HCT116 (cell line): ENCODE measurements around the gene PIK3R1. TPM values are rescaled to one million over a fixed set of nuclear protein-coding genes. Genes with fewer than 3 reads are reported as not detected.
"Not testable (repeated sequence)": the region's sequence is repeated elsewhere in the genome, so short reads cannot be mapped to it uniquely, and the experiment has no call there.

Source experiments
- ATAC-seq: fragments of 200-7000 bp; cut with Tn5 transposase; 2 replicates; pipeline ENCODE4 v1.9.1; 2020; ENCODE audit warnings: mild to moderate bottlenecking, moderate library complexity
- BruUV-seq: library from RNA; stranded (reverse); fragments of 400-500 nt; replicated peaks from 2 replicates; lab custom pipeline; 2021; lab: Mats Ljungman, UMichigan
- CTCF ChIA-PET: fragments of 300-600 bp; sonication (Branson Sonifier 250); formaldehyde crosslinking; loops from one replicate; lab custom pipeline; 2021; ENCODE audit warnings: antibody characterized with exemption; lab: Charles Lee
- POLR2A ChIA-PET: fragments of 300-600, 350-600 bp; sonication (Branson Sonifier 250); formaldehyde crosslinking; loops from one replicate; lab custom pipeline; 2021; ENCODE audit warnings: antibody characterized with exemption; lab: Charles Lee
- RAD21 ChIA-PET, 2 experiments: fragments of 300-600 bp; sonication (Branson Sonifier 250); formaldehyde crosslinking; loops; one replicate each; lab custom pipeline; 2023; ENCODE audit warnings: low total read pairs in 2 of 2; ENCODE audit not compliant: uncharacterized antibody in 2 of 2, unreplicated experiment in 2 of 2, low non-redundant PET in 1 of 2; lab: Charles Lee
- DNase-seq: peaks from one replicate; pipeline ENCODE4 v3.0.0-alpha.2; 2010; ENCODE audit warnings: low read depth, low spot score
- H2AFZ ChIP-seq: fragments of 200-600 bp; shearing (Covaris generic), sonication (generic); 2 replicates; pipeline ENCODE4 v1.6.1; 2017; ENCODE audit warnings: low read depth, mixed run types, mixed read lengths, antibody characterized with exemption, low read length; ENCODE audit not compliant: poor library complexity, severe bottlenecking
- H3K27ac ChIP-seq: 2 replicates; pipeline ENCODE4 v1.5.1; 2012; ENCODE audit warnings: low read depth, low read length
- H3K27me3 ChIP-seq: fragments of 200-600 bp; sonication (generic); 2 replicates; pipeline ENCODE4 v1.6.1; 2016; ENCODE audit warnings: mixed run types, low read length, mixed read lengths; ENCODE audit not compliant: insufficient read depth
- H3K36me3 ChIP-seq, 2 experiments: fragments of 200-500 bp in 1 of 2; fragments of 200-600 bp in 1 of 2; sonication (Bioruptor generic) in 1 of 2; sonication (generic) in 1 of 2; 2 replicates each; pipeline versions ENCODE4 v1.5.1 to v1.6.1; 2014 to 2016; ENCODE audit warnings: low read length in 2 of 2, inconsistent platforms in 1 of 2, mixed read lengths in 1 of 2, mixed run types in 1 of 2; ENCODE audit not compliant: insufficient read depth in 2 of 2, control insufficient read depth in 1 of 2
- H3K4me1 ChIP-seq, 2 experiments: fragments of 200-600 bp in 1 of 2; sonication (generic) in 1 of 2; 2 replicates each; pipeline versions ENCODE4 v1.5.1 to v1.6.1; 2012 to 2017; ENCODE audit warnings: low read length in 2 of 2, inconsistent platforms in 1 of 2, mild to moderate bottlenecking in 1 of 2, mixed read lengths in 1 of 2, mixed run types in 1 of 2, moderate library complexity in 1 of 2; ENCODE audit not compliant: insufficient read depth in 2 of 2, control insufficient read depth in 1 of 2
- H3K4me2 ChIP-seq: fragments of 200-600 bp; sonication (generic); 2 replicates; pipeline ENCODE4 v1.6.1; 2017; ENCODE audit warnings: mixed run types, low read length, mixed read lengths
- H3K4me3 ChIP-seq, 2 experiments: fragments of 200-600 bp in 1 of 2; sonication (generic) in 1 of 2; replicated peaks in 1 of 2; 2 replicates each; pipeline ENCODE4 v1.5.1; 2011 to 2016; ENCODE audit warnings: low read length in 2 of 2, control low read depth in 1 of 2, low read depth in 1 of 2, mild to moderate bottlenecking in 1 of 2, mixed read lengths in 1 of 2, mixed run types in 1 of 2
- H3K79me2 ChIP-seq: fragments of 200-600 bp; sonication (generic); 2 replicates; pipeline ENCODE4 v1.6.1; 2017; ENCODE audit warnings: mild to moderate bottlenecking, mixed run types, low read length, moderate library complexity, mixed read lengths; ENCODE audit not compliant: insufficient read depth
- H3K9ac ChIP-seq: fragments of 200-600 bp; sonication (generic); 2 replicates; pipeline ENCODE4 v1.6.1; 2016; ENCODE audit warnings: low read length, mixed read lengths
- H3K9me2 ChIP-seq: fragments of 200-600 bp; sonication (generic), shearing (Covaris generic); 2 replicates; pipeline ENCODE4 v1.6.1; 2017; ENCODE audit warnings: mixed run types, mild to moderate bottlenecking, moderate library complexity; ENCODE audit not compliant: insufficient read depth
- H3K9me3 ChIP-seq, 2 experiments: fragments of 200-500 bp in 1 of 2; fragments of 200-600 bp in 1 of 2; sonication (Bioruptor generic) in 1 of 2; sonication (generic) in 1 of 2; 2 replicates each; pipeline ENCODE4 v1.6.1; 2014 to 2017; ENCODE audit warnings: low read length in 2 of 2, mixed read lengths in 2 of 2, inconsistent platforms in 1 of 2, low read depth in 1 of 2, mild to moderate bottlenecking in 1 of 2, mixed run types in 1 of 2, moderate library complexity in 1 of 2; ENCODE audit not compliant: control insufficient read depth in 1 of 2, insufficient read depth in 1 of 2
- H4K20me1 ChIP-seq: fragments of 200-600 bp; sonication (generic), shearing (Covaris generic); 2 replicates; pipeline ENCODE4 v1.6.1; 2017; ENCODE audit warnings: mixed run types, mild to moderate bottlenecking, moderate library complexity; ENCODE audit not compliant: insufficient read depth
- CBX3 ChIP-seq: IDR thresholded peaks from 2 replicates; pipeline ENCODE4 v1.6.1; 2012; ENCODE audit warnings: low read depth
- CEBPB ChIP-seq: IDR thresholded peaks from 2 replicates; pipeline ENCODE4 v1.6.1; 2012; ENCODE audit warnings: low read depth
- EGR1 ChIP-seq: IDR thresholded peaks from 2 replicates; pipeline ENCODE4 v1.6.1; 2012; ENCODE audit warnings: low read depth
- EZH2 ChIP-seq: fragments of 200-600 bp; sonication (generic); IDR thresholded peaks from 2 replicates; pipeline ENCODE4 v1.6.1; 2017; ENCODE audit warnings: antibody characterized with exemption, mixed run types
- EZH2phosphoT487 ChIP-seq: fragments of 200-600 bp; IDR thresholded peaks from 2 replicates; pipeline ENCODE4 v1.6.1; 2018; ENCODE audit warnings: antibody characterized with exemption, borderline replicate concordance
- FOSL1 ChIP-seq: IDR thresholded peaks from 2 replicates; pipeline ENCODE4 v1.6.1; 2012; ENCODE audit warnings: low read depth
- JUND ChIP-seq: IDR thresholded peaks from 2 replicates; pipeline ENCODE4 v1.6.1; 2012
- POLR2AphosphoS5 ChIP-seq: IDR thresholded peaks from 2 replicates; pipeline ENCODE4 v1.6.1; 2011; ENCODE audit warnings: mild to moderate bottlenecking, low read depth, low read length, moderate library complexity
- RAD21 ChIP-seq: IDR thresholded peaks from 2 replicates; pipeline ENCODE4 v1.6.1; 2012; ENCODE audit warnings: low read depth, mild to moderate bottlenecking
- SIN3A ChIP-seq: IDR thresholded peaks from 2 replicates; pipeline ENCODE4 v1.6.1; 2012; ENCODE audit warnings: low read depth
- SP1 ChIP-seq: IDR thresholded peaks from 2 replicates; pipeline ENCODE4 v1.6.1; 2012; ENCODE audit warnings: low read depth
- SRF ChIP-seq: IDR thresholded peaks from 2 replicates; pipeline ENCODE4 v1.6.1; 2012; ENCODE audit warnings: low read depth
- YY1 ChIP-seq: IDR thresholded peaks from 2 replicates; pipeline ENCODE4 v1.6.1; 2011; ENCODE audit warnings: low read length, low read depth, moderate library complexity, mild to moderate bottlenecking; ENCODE audit not compliant: insufficient replicate concordance; ENCODE audit errors: extremely low read depth
- ZFX ChIP-seq: fragments of 450-650 bp; IDR thresholded peaks from 2 replicates; pipeline ENCODE4 v1.6.1; 2017
- ZNF274 ChIP-seq: fragments of 200-500 bp; sonication (Bioruptor generic); IDR thresholded peaks from 2 replicates; pipeline ENCODE4 v1.6.1; 2014; ENCODE audit warnings: mild to moderate bottlenecking, low read depth, low read length, inconsistent platforms
- intact Hi-C: fragments of 100-400 bp; cut with micrococcal nuclease; formaldehyde crosslinking; loops from 2 replicates; pipeline ENCODE4 v1.10.0; 2022
- total RNA-seq: library from RNA; stranded (reverse); gene quantifications from one replicate; pipeline ENCODE4 v1.2.1, GENCODE V29; 2021; ENCODE audit not compliant: unreplicated experiment
- TF ChIP-seq, protein P1 (sequence below), 3 experiments: fragments of 200-600 bp in 1 of 3; sonication (generic) in 1 of 3; IDR thresholded peaks in 2 of 3; conservative IDR thresholded peaks in 1 of 3; 2 replicates each; pipeline ENCODE4 v1.5.1; 2012 to 2017; ENCODE audit warnings: low read depth in 2 of 3, low read length in 2 of 3, antibody characterized with exemption in 1 of 3, borderline replicate concordance in 1 of 3, control low read depth in 1 of 3, mild to moderate bottlenecking in 1 of 3, mixed read lengths in 1 of 3, mixed run types in 1 of 3, moderate library complexity in 1 of 3; ENCODE audit not compliant: insufficient read depth in 1 of 3
- TF ChIP-seq, protein P2 (sequence below): IDR thresholded peaks from 2 replicates; pipeline ENCODE4 v1.6.1; 2012; ENCODE audit warnings: low read depth
- TF ChIP-seq, protein P3 (sequence below): IDR thresholded peaks from 2 replicates; pipeline ENCODE4 v1.6.1; 2012

Gene PIK3R1
- total RNA-seq, 1 experiment from 2014 or later = 7.2 TPM

DNA sequence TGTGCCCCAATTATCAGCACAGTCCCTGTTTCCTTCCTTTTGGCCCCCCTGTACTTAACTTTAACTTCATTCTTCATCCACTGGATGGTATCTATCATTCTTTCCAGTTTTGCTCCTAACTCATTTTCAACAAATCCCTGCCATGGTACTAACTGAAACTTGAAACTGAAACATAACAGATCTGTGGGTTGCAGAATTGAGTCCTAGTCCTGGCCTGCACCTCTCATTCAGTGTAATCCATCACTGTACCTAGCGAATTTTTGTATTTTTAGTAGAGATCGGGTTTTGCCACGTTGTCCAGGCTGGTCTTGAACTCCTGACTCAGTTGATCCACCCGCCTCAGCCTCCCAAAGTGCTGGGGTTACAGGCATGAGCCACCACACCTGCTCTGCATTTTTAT is 15.3 kb upstream of the PIK3R1 start:
- H3K27me3 ChIP-seq = no peaks in the 10 kb centered on the region
- H3K79me2 ChIP-seq = no peaks in the 10 kb centered on the region
- H3K4me2 ChIP-seq = no peak overlapping the region
- DNase-seq = no peak
- no peaks in the 10 kb centered on the region for H3K36me3 ChIP-seq
- BruUV-seq = no TSS peak
- ATAC-seq = no peak
- no peak overlapping the region for H3K9ac ChIP-seq
- TF ChIP-seq SP1 (no peak), SIN3A (no peak), EGR1 (no peak), ZFX (no peak), RAD21 (no peak), CBX3 (no peak), EZH2phosphoT487 (no peak), EZH2 (no peak), SRF (no peak), CEBPB (no peak), FOSL1 (no peak), ZNF274 (no peak), POLR2AphosphoS5 (no peak), JUND (no peak), YY1 (no peak)
- TF ChIP-seq, protein P1, sequence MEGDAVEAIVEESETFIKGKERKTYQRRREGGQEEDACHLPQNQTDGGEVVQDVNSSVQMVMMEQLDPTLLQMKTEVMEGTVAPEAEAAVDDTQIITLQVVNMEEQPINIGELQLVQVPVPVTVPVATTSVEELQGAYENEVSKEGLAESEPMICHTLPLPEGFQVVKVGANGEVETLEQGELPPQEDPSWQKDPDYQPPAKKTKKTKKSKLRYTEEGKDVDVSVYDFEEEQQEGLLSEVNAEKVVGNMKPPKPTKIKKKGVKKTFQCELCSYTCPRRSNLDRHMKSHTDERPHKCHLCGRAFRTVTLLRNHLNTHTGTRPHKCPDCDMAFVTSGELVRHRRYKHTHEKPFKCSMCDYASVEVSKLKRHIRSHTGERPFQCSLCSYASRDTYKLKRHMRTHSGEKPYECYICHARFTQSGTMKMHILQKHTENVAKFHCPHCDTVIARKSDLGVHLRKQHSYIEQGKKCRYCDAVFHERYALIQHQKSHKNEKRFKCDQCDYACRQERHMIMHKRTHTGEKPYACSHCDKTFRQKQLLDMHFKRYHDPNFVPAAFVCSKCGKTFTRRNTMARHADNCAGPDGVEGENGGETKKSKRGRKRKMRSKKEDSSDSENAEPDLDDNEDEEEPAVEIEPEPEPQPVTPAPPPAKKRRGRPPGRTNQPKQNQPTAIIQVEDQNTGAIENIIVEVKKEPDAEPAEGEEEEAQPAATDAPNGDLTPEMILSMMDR (IDR thresholded peaks at IDR 0.05 in 2 of 3, conservative IDR thresholded peaks at IDR 0.05 in 1 of 3; ENCODE audit: borderline replicate concordance in 1 of 3, insufficient read depth in 1 of 3, low read depth in 2 of 3, low read length in 2 of 3) = no peak
- TF ChIP-seq, protein P2, sequence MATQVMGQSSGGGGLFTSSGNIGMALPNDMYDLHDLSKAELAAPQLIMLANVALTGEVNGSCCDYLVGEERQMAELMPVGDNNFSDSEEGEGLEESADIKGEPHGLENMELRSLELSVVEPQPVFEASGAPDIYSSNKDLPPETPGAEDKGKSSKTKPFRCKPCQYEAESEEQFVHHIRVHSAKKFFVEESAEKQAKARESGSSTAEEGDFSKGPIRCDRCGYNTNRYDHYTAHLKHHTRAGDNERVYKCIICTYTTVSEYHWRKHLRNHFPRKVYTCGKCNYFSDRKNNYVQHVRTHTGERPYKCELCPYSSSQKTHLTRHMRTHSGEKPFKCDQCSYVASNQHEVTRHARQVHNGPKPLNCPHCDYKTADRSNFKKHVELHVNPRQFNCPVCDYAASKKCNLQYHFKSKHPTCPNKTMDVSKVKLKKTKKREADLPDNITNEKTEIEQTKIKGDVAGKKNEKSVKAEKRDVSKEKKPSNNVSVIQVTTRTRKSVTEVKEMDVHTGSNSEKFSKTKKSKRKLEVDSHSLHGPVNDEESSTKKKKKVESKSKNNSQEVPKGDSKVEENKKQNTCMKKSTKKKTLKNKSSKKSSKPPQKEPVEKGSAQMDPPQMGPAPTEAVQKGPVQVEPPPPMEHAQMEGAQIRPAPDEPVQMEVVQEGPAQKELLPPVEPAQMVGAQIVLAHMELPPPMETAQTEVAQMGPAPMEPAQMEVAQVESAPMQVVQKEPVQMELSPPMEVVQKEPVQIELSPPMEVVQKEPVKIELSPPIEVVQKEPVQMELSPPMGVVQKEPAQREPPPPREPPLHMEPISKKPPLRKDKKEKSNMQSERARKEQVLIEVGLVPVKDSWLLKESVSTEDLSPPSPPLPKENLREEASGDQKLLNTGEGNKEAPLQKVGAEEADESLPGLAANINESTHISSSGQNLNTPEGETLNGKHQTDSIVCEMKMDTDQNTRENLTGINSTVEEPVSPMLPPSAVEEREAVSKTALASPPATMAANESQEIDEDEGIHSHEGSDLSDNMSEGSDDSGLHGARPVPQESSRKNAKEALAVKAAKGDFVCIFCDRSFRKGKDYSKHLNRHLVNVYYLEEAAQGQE = no peak
- TF ChIP-seq, protein P3, sequence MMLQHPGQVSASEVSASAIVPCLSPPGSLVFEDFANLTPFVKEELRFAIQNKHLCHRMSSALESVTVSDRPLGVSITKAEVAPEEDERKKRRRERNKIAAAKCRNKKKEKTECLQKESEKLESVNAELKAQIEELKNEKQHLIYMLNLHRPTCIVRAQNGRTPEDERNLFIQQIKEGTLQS = no peak
- no peaks in the 10 kb centered on the region for H3K9me3 ChIP-seq
- intact Hi-C loops = no loop called here
- no peaks in the 10 kb centered on the region for H4K20me1 ChIP-seq
- CTCF ChIA-PET = no interaction called here
- no peaks in the 10 kb centered on the region for H3K9me2 ChIP-seq
- no peaks in the 10 kb centered on the region for H3K4me1 ChIP-seq
- H2AFZ ChIP-seq = no peak overlapping the region
- RAD21 ChIA-PET = no interaction called here
- H3K27ac ChIP-seq = no peak overlapping the region
- no peak overlapping the region for H3K4me3 ChIP-seq
- POLR2A ChIA-PET = no interaction called here

DNA sequence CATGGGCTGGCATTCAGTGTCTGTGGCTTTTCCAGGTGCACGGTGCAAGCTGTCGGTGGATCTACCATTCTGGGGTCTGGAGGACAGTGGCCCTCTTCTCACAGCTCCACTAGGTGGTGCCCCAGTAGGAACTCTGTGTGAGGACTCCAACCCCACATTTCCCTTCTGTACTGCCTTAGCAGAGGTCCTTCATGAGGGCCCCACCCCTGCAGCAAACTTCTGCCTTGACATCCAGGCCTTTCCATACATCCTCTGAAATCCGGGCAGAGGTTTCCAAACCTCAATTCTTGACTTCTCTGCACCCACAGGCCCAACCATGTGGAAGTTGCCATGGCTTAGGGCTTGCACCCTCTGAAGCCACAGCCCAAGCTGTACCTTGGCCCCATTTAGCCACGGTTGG is 4.9 kb upstream of the PIK3R1 start:
- H3K79me2 ChIP-seq, H3K27ac ChIP-seq, CTCF ChIA-PET, H2AFZ ChIP-seq, H3K9ac ChIP-seq, H3K27me3 ChIP-seq, POLR2A ChIA-PET, H3K4me3 ChIP-seq, RAD21 ChIA-PET, H3K4me2 ChIP-seq, H3K9me2 ChIP-seq, H3K4me1 ChIP-seq, H3K36me3 ChIP-seq, intact Hi-C loops, H3K9me3 ChIP-seq, H4K20me1 ChIP-seq, BruUV-seq, ATAC-seq, DNase-seq: not testable (repeated sequence)
